Measurements from ENCODE around the gene GUCA2B.

DNA sequence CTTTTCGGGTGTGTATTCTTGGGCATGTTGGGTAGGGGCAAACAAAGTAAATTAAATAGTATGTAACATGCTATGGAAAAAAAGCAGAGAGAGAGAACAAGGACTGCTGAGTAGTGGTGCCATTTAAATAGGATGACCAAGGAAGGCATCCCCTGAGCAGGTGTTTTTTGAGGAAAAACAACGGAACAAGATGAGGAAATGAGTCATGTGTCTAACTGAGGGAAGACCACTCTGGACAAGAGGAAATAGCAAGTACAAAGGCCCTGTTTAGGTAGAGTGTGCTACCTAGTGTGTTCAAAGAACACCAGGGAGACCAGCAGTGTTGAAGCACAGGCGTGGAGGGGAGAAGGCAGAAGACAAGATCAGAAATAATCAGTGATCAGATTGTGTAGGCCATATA is 31.4 kb downstream of the GUCA2B start:
- TF ChIP-seq JUND (IDR thresholded peaks at IDR 0.05), result no peak
- TF ChIP-seq, protein P1, sequence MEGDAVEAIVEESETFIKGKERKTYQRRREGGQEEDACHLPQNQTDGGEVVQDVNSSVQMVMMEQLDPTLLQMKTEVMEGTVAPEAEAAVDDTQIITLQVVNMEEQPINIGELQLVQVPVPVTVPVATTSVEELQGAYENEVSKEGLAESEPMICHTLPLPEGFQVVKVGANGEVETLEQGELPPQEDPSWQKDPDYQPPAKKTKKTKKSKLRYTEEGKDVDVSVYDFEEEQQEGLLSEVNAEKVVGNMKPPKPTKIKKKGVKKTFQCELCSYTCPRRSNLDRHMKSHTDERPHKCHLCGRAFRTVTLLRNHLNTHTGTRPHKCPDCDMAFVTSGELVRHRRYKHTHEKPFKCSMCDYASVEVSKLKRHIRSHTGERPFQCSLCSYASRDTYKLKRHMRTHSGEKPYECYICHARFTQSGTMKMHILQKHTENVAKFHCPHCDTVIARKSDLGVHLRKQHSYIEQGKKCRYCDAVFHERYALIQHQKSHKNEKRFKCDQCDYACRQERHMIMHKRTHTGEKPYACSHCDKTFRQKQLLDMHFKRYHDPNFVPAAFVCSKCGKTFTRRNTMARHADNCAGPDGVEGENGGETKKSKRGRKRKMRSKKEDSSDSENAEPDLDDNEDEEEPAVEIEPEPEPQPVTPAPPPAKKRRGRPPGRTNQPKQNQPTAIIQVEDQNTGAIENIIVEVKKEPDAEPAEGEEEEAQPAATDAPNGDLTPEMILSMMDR (IDR thresholded peaks at IDR 0.05; ENCODE audit: low read depth, low read length, missing input control), result no peak

All from liver (tissue), 3 donors.